HG03095 (cell line): ENCODE results near the gene PSKH1.

Experiments used
- ATAC-seq: cut with Tn5 transposase; IDR thresholded peaks from one replicate; pipeline ENCODE4 v1.9.1; 2021; ENCODE audit warnings: moderate library complexity; ENCODE audit not compliant: unreplicated experiment

The PSKH1 gene

DNA sequence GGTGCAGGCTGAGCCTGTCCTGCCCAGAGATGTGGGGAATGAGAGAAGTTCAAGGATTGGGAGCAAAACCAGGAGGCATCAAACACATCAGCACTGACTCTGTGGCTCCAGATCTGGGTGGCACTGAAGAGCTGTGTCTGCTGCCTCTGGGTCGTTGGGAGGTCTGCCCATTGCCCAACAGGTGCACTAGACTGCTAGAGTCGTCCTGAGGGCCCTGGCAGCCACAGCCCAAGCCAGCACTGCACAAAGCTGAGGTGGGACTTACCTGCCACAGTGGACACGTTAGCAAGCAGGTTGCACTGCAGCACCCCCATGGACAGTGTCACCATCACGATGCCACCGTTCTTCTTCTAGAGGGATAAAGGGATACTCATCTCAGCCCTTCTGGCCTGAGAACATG is 84.0 kb downstream of the PSKH1 start:
- ATAC-seq: no peak

DNA sequence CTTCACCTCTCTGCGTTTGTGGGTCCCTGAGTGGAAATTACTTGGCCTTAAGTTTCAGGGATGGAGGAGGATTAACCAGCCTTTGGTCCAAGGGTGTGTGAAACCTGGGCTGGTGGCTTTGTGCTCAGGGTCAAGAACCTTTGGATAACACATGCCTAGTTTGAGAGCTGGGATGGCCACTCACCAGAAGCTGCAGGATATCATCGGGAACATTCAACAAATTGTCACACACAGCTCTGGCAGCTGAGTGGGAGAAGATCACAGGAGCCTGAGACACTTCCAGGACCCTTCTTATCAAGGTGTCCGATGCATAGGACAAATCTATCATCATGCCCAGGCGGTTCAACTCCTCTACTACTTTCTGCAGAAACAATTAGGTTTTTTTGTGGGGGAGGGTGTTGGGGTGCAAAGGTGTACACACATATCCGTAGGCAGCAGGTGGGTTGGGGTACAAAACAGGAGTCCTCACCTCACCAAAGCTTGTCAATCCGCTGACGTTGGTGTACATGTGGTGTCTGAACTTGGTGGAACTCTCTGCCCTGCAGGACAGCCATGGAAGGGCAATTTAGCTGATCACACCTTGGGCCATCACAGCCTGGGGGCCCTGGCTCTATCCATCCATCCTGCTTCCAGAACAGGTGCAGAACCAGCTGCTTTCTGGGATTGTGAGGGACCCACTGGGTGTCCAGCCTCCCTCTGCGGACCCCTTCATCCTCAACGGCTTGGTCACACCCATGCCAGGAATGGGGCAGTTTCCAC is 84.6 kb downstream of the PSKH1 start:
- no peak for ATAC-seq
